ENCODE data around the gene NRXN2. TPM values are rescaled to one million over a fixed set of nuclear protein-coding genes. Genes with fewer than 3 reads are reported as not detected.

Gene NRXN2
- total and polyA plus RNA-seq, 11 donors: 0.42 to 5.5 (median 0.92) TPM; not detected in 1

DNA sequence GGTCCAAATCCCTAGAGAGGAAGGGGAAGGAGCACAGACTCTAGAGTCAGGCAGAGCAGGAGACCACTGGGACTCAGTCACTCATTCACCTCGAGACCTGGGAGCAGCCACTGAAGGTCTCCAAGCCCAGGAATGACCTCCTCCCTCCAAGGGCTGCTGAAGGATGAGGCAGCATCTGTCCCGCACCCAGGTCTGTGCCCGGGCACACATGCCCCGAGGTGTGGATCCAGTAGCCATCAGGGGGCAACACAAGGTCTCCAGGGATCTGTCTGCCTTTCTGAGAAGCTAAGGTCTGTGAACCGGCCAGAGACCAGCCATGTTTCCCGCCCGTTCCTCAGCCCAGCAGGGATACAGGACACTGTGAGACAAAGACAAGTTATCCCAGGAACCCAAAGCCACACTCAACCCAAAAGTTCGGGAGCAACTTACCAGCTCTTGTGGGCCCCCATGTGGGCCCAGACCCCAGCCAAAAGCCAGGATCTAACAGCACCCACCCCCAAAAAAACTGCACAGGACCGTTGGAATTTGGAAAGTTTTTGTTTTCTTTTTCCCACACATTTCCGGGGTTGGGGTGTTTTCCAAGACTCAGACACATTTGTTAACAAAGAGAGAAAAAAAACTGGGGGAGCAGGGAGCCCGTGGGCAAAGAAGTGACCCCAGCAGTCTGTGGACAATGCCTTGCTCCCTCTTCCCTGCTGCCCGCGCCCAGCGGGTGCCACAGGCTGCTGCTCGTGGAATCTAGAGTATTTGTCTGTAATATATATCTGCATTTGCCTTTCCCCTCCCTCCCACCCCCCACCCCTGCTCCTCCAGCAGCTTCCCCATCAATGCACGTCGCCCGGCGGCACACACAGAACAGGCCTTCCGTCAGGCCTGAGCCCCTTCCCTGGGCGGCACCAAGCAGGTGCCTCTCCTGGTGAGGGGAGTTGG, 117.1 kb downstream of the NRXN2 start:
- intact Hi-C loops (cut with DNase I): no loop called here
- ATAC-seq (no peak), DNase-seq (peak in 1 of 5 donors; percentile 49)
- no peak overlapping the region for H3K4me3 ChIP-seq
- TF ChIP-seq POLR2A (IDR thresholded peaks at IDR 0.05): no peak
- TF ChIP-seq CTCF (IDR thresholded peaks at IDR 0.05): no peak
- no peaks in the 10 kb centered on the region for H3K9me3 ChIP-seq
- peaks cover 0 to 10% (median 0%) of the 10 kb centered on the region in 12 donors for H3K4me1 ChIP-seq
- no peaks in the 10 kb centered on the region for H3K36me3 ChIP-seq
- WGBS, 4 donors: 70 to 75% (median 73%) methylated on average over 20 to 21 of the region's 21 CpGs
- peaks cover 0 to 22% (median 7%) of the 10 kb centered on the region in 9 donors for H3K27me3 ChIP-seq
- no peak overlapping the region for H3K27ac ChIP-seq

- no peak overlapping the region for H3K27ac ChIP-seq
- H3K9me3 ChIP-seq: no peaks in the 10 kb centered on the region
- no peak overlapping the region for H3K4me3 ChIP-seq
- no peaks in the 10 kb centered on the region for H3K36me3 ChIP-seq
- ATAC-seq (no peak), DNase-seq (no peak)
- peaks cover 0 to 22% (median 7%) of the 10 kb centered on the region in 9 donors for H3K27me3 ChIP-seq
- peaks cover 0 to 10% (median 0%) of the 10 kb centered on the region in 12 donors for H3K4me1 ChIP-seq
- intact Hi-C loops (cut with DNase I): no loop called here
- WGBS, 4 donors: 58 to 73% (median 71%) methylated on average over 10 of the region's 10 CpGs
- TF ChIP-seq POLR2A (IDR thresholded peaks at IDR 0.05): no peak
- TF ChIP-seq CTCF (IDR thresholded peaks at IDR 0.05): no peak
Measured at GRCh38 chr11:64605244-64605560, 117.8 kb downstream of the NRXN2 start.

DNA sequence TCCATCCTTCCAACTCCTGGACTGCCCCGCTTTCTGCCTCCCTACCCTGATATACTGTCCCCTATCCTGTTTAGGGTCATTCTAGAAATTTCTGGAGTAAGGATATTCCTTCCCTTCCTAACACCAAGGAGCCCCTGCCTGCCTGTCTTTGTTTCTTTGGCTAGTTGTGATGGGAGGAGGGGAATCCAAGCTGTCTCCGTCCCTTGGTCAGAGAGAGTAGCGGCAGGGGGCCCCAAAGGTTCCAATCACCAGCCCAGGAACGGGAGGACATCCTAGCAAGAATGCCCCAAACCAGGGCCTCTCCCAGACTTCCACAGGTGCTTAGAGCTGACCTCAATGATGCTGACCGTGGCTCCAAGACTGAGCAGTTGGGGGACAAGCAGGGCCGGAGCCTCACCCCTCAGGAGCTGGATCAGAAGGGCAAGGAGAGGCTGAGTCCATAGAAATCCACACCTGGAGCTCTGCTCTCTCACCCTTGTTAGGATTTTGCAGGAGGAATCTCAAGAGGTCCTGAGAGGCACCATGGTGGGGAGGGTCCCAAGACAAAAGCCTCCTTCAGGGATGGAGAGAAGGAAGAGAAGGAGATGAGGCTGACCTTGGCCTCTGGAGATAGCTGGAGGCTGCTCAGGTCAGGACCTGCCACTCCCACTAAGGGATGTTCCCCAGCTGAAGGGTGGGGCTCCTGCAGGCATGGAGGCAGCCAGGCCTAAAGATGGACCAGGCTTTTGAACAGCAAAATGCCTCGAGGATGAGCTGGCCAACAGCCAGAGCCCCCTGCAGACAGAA, 118.3 kb downstream of the NRXN2 start:
- intact Hi-C loops (cut with DNase I): loop anchor here in 1 of 10 donors (5.0 kb wide), 1 partner anchor 42 kb away; no protein-coding TSS in a partner anchor
- TF ChIP-seq POLR2A (IDR thresholded peaks at IDR 0.05) (no peak), CTCF (IDR thresholded peaks at IDR 0.05) (no peak)
- Histone ChIP-seq H3K9me3 (no peaks in the 10 kb centered on the region), H3K4me1 (peaks cover 0 to 10% (median 0%) of the 10 kb centered on the region in 12 donors), H3K27ac (no peak overlapping the region), H3K36me3 (no peaks in the 10 kb centered on the region), H3K27me3 (peaks cover 0 to 22% (median 7%) of the 10 kb centered on the region in 9 donors), H3K4me3 (no peak overlapping the region)
- WGBS, 4 donors: 76 to 80% (median 77%) methylated on average over 7 of the region's 7 CpGs
- DNase-seq: peak in 1 of 5 donors; percentile 36
- no peak for ATAC-seq

Data from heart left ventricle (tissue), 16 donors.